HG03521 (cell line): Measurements from ENCODE around the gene THEM5.
"Not testable (repeated sequence)": the region's sequence is repeated elsewhere in the genome, so short reads cannot be mapped to it uniquely, and the experiment has no call there.

ENCODE experiments used
- ATAC-seq: cut with Tn5 transposase; IDR thresholded peaks from one replicate; pipeline ENCODE4 v1.9.1; 2021; ENCODE audit warnings: mild to moderate bottlenecking, moderate library complexity; ENCODE audit not compliant: unreplicated experiment

The THEM5 gene

GRCh38 chr1:151868486-151868885 is 15.0 kb upstream of the THEM5 start:
- ATAC-seq, result no peak

GRCh38 chr1:151867765-151868411 is 14.4 kb upstream of the THEM5 start:
- no peak for ATAC-seq

GRCh38 chr1:151867321-151867720 is 13.8 kb upstream of the THEM5 start:
- no peak for ATAC-seq

- no peak for ATAC-seq
These were observed 10.9 kb upstream of the THEM5 start for GRCh38 chr1:151864411-151864810.

GRCh38 chr1:151862604-151863003 is 9.1 kb upstream of the THEM5 start:
- ATAC-seq, result no peak

DNA sequence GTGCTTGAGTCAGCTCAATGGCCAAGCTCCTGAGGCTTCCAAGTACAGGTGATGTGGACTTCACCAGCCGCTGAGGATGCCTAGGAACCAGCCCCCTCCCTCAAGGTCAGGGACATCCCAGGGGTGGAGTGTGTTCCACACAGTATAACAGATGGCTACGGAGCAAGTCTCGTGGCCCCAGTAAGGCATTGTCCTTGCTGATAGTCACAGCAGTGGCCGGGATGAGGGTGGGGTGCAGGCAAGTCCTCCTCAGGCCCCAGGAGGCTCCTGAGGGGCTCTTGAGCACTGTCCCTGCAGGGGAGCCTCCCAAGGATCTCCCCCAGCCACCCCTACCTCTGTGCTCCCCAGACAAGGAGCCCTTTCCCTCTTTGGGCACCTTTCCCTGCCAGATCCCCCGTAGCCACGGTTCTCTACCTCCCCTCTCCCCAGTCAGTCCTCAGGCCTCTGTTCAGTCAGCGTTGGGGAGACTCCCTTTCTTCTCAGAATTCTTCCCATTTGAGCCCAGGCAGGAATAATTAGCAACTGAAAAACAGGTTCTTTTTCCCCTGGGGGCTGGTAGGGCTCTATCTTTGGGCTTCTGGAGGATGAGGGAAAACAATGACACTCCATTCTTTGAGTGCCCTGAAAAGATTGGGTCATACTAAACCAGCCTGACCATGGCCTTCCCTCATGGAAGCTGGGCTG is 7.1 kb upstream of the THEM5 start:
- no peak for ATAC-seq

DNA sequence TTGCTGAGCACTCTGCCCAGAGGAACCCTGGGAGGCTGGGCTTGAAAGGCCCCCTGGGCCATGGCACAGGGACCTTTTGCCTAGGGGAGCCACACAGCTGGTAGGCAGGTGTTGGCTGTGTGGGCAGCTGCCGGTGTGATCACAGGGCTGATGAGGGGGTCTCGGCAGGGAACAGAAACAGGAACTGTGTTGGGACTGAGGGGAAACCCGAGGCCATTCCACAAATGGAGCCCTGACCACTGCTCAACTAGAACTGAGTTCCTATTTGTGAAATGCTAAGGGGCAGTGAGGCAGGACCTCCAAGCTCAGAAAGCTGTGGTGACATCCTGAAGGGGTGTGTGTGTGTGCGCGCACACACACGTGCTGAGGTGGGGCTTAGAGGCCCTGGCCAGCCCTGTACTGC is 6.4 kb upstream of the THEM5 start:
- ATAC-seq, result no peak

- ATAC-seq, result no peak
These were observed 5.6 kb upstream of the THEM5 start for GRCh38 chr1:151858886-151859665.

- no peak for ATAC-seq
These were observed 4.7 kb upstream of the THEM5 start for GRCh38 chr1:151858030-151858746.

GRCh38 chr1:151855933-151856332 is 2.4 kb upstream of the THEM5 start:
- ATAC-seq, result no peak

GRCh38 chr1:151855516-151855915 is 2.0 kb upstream of the THEM5 start:
- not testable (repeated sequence) for ATAC-seq

DNA sequence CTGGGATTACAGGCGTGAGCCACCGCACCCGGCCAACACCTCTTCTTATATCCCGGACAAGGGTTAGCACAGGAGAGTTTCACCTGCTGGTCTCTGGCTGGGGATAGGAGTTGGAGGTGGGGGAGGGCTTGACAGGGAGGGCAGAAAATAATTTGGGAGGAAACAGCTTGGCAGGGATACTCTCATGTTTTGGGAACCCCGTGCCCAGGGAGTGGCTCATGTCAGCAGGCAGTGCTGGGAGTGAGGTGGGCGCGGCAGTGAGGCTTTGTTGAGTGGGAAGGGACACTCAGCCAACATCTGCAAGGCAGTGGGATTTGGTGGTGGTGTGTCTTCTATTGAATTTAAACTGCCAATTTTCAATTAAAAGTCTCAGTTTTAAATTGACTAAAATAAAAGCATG is 1.1 kb upstream of the THEM5 start:
- no peak for ATAC-seq

GRCh38 chr1:151852733-151853132 is 779 bp downstream of the THEM5 start:
- no peak for ATAC-seq

- ATAC-seq, result no peak
These were observed 1.6 kb downstream of the THEM5 start for GRCh38 chr1:151851886-151852285.

GRCh38 chr1:151849871-151850270 is 3.6 kb downstream of the THEM5 start:
- no peak for ATAC-seq

- ATAC-seq, result no peak
These were observed 4.4 kb downstream of the THEM5 start for GRCh38 chr1:151849126-151849525.

GRCh38 chr1:151847867-151848596 is 5.5 kb downstream of the THEM5 start:
- no peak for ATAC-seq

- ATAC-seq, result no peak
These were observed 6.8 kb downstream of the THEM5 start for GRCh38 chr1:151846686-151847237.

DNA sequence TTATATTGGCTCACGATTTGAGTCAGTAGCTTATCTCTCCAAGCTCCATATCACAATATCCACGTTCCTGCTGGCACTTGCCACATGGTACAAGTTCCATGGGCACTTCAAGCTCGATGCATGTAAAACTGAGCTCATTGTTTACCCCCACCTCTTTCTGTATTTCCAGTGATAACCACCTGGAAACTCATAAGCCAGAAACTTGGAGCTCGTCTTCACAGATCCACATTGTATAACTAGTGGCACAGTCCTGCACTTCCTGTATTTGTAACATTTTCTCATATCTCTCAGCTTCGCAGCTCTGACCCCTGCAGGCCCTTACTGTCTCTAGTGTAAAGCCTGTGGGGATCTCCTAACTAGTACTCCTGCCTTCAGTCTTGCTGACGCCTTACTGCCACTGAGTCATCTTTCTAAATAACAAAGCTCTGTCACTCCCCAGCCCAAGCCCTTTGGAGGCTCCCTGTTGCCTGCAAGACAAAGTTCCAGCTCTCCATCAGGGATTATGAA is 7.4 kb downstream of the THEM5 start:
- no peak for ATAC-seq

- ATAC-seq, result no peak
These were observed 10.1 kb downstream of the THEM5 start for GRCh38 chr1:151843398-151843797.
